GM12891 (cell line): Measurements from ENCODE around the gene E2F2.

Experiments used
- DNase-seq: peaks from one replicate; pipeline ENCODE4 v3.0.0; 2011; ENCODE audit warnings: low spot score; ENCODE audit not compliant: insufficient read length
- FAIRE-seq: peaks from 2 replicates; lab custom pipeline; 2011; peaks lifted over from hg19 to GRCh38; lab: Jason Lieb, UNC
- PAX5 ChIP-seq: IDR thresholded peaks from 2 replicates; pipeline ENCODE4 v1.6.1; 2011; ENCODE audit warnings: low read length, moderate library complexity, mild to moderate bottlenecking; ENCODE audit not compliant: insufficient read depth, severe bottlenecking
- POLR2A ChIP-seq: IDR thresholded peaks from 2 replicates; pipeline ENCODE4 v1.6.1; 2011; ENCODE audit warnings: low read depth, low read length, control low read depth
- POLR2AphosphoS5 ChIP-seq: IDR thresholded peaks from 2 replicates; pipeline ENCODE4 v1.6.1; 2011; ENCODE audit warnings: low read depth, low read length, control low read depth
- POU2F2 ChIP-seq: IDR thresholded peaks from 2 replicates; pipeline ENCODE4 v1.6.1; 2011; ENCODE audit warnings: low read depth, mild to moderate bottlenecking, control low read depth, low read length, moderate library complexity
- SPI1 ChIP-seq: IDR thresholded peaks from 2 replicates; pipeline ENCODE4 v1.6.1; 2011; ENCODE audit warnings: low read depth, low read length, control low read depth
- TAF1 ChIP-seq: IDR thresholded peaks from 2 replicates; pipeline ENCODE4 v1.6.1; 2011; ENCODE audit warnings: low read depth, low read length, control low read depth

The E2F2 gene

DNA sequence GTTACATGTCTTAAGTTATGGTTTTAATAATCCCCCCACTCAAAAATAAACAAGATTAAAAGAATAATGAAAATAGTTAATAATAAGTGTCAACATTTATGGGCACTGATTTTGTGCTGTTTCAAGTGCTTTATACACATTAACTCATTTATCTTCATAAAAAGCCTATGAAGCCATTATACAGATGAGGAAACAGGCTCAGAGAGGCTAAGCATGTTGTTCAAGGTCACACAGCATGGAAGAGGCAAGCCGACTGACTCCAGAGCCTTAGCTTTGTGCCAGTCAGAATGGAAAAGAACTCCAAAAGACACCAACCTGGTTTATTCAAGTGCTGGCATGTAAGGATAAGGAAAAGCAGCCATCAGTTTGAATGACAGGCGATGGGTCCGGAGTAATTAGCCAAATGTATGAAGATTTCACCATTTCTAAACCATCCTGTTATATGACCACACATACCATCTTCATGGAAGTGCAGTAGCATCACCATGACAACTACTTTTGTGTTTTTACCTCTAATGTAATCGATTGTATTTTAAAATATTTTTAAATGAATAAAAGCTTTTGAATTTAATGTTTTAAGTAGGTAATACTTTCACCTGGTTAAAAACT lies 42.6 kb upstream of the E2F2 start:
- DNase-seq (no peak), FAIRE-seq (peak; percentile 67)
- TF ChIP-seq TAF1 (no peak), POLR2AphosphoS5 (no peak), SPI1 (no peak), POU2F2 (no peak), POLR2A (no peak), PAX5 (no peak)

GRCh38 chr1:23571465-23571864 lies 40.4 kb upstream of the E2F2 start:
- FAIRE-seq, result peak; percentile 26
- TF ChIP-seq SPI1 (no peak), POLR2AphosphoS5 (no peak), PAX5 (no peak), TAF1 (no peak), POU2F2 (no peak), POLR2A (no peak)

DNA sequence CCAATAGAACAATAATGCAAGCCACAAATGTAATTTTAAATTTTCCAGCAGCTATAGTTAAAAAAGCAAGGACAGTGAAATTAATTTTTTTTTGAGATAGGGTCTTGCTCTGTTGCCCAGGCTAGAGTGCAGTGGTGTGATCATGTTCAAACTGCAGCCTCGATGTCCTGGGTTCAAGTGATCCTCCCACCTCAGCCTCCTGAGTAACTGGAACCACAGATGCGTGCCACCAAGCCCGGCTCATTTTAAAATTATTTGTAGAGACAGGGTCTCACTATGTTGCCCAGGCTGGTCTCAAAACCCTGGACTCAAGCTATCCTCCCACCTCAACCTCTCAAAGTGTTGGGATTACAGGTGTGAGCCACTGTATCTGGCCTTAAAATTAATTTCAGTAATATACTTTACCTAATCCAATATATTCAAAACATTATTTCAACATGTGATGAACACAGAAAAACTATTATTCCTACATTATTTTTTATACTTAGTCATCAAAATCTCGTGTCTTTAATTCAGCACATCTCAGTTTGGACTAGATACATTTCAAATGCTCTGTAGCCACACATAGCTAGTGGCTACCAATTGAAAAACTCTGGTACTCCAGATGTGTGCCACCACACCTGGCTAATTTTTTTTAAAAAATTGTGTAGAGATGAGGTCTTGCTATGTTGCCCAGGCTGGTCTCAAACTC lies 39.1 kb upstream of the E2F2 start:
- no peak for DNase-seq
- TF ChIP-seq TAF1, result no peak
- TF ChIP-seq SPI1, result no peak
- TF ChIP-seq PAX5, result no peak
- TF ChIP-seq POLR2A, result no peak
- TF ChIP-seq POU2F2, result no peak
- no peak for TF ChIP-seq POLR2AphosphoS5
- no peak for FAIRE-seq

More at GRCh38 chr1:23571465-23571864, 40.4 kb upstream of the E2F2 start:
- no peak for DNase-seq

DNA sequence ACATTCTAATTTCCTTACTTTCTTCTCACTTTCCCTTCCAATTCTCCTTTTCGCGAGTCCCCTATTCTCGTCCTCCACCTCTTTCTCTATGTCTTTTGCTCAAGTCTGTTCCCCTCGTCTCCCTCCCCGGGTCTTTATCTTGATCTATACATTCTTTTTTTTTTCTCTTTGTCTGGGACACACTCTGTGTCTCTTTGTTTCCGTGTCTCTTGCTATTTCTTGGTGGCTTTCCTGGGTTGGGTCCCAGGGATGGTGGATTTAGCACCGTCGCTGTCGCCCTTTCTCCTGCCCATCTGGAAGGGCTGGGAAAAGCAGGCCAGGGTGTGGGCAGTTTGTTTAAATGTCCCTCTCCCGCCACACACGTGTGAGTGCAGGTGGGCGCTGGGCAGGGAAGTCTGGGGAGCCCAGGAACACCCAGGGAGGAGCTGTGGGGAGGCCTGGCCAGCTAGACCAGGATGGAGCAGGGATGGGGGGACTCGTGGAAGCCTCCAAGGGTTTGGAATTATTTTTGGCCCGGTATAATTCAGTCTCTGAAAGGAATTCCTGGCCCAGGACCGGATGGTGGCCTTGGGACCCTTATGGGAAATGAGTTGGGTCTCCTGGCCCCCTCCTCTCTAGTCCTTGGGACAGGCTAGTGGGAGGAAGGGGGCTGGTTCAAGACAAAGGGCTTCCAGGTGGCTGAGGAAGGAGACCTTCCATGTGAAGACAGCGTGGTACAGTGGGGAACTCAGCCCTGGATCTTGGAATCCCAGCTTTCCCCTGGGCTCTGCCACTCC lies 37.8 kb upstream of the E2F2 start:
- FAIRE-seq (no peak), DNase-seq (no peak)

GRCh38 chr1:23567996-23568607 lies 37.1 kb upstream of the E2F2 start:
- FAIRE-seq (no peak), DNase-seq (no peak)
- TF ChIP-seq SPI1 (no peak), POU2F2 (no peak), POLR2AphosphoS5 (no peak), TAF1 (no peak), POLR2A (no peak), PAX5 (no peak)

More for the DNA sequence above, 37.8 kb upstream of the E2F2 start:
- TF ChIP-seq POLR2AphosphoS5 (no peak), POU2F2 (no peak), TAF1 (no peak), PAX5 (no peak), POLR2A (no peak), SPI1 (no peak)

- FAIRE-seq, result peak; percentile 57
- TF ChIP-seq TAF1, result no peak
- no peak for TF ChIP-seq POLR2A
- TF ChIP-seq POLR2AphosphoS5, result no peak
- no peak for TF ChIP-seq POU2F2
- TF ChIP-seq SPI1, result no peak
- TF ChIP-seq PAX5, result no peak
- no peak for DNase-seq
Measured at GRCh38 chr1:23567629-23567995, 36.6 kb upstream of the E2F2 start.

- DNase-seq (no peak), FAIRE-seq (no peak)
- TF ChIP-seq POU2F2 (no peak), PAX5 (no peak), TAF1 (no peak), POLR2A (no peak), SPI1 (no peak), POLR2AphosphoS5 (no peak)
Measured at GRCh38 chr1:23566304-23566703, 35.3 kb upstream of the E2F2 start.

- DNase-seq (no peak), FAIRE-seq (no peak)
- TF ChIP-seq SPI1, result no peak
- no peak for TF ChIP-seq TAF1
- TF ChIP-seq POLR2A, result no peak
- no peak for TF ChIP-seq PAX5
- no peak for TF ChIP-seq POU2F2
Measured at GRCh38 chr1:23565776-23566175, 34.7 kb upstream of the E2F2 start.

DNA sequence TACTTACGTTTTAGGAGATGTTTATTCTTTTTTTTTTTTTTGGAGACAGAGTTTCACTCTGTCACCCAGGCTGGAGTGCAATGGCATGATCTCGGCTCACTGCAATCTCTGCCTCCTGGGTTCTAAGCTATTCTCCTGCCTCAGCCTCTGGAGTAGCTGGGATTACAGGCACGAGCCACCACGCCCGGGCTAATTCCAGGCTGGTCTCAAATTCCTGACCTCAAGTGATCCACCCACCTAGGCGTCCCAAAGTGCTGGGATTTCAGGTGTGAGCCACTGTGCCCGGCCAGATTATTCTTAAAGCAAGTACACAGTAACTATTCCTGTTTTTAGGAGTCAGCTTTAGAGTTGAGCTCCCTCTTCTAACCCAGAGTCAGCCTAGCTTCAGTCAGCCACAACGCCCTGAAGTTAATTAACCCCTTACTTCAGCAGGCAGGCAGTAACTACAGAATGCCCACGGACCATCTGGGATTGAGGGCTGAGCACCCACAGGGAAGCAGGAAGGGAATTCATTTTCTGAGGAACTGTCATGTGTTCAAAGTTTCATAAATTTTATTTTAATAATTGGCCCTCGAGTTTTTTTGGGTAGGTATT lies 33.6 kb upstream of the E2F2 start:
- DNase-seq (no peak), FAIRE-seq (no peak)
- TF ChIP-seq TAF1 (no peak), PAX5 (no peak), SPI1 (no peak)
